GM19324 (cell line): ENCODE measurements around the gene HCFC1.
A peak's percentile ranks its signal among the peaks of the same experiment; 100 is the strongest.

ENCODE experiments used
- ATAC-seq: cut with Tn5 transposase; IDR thresholded peaks from one replicate; pipeline ENCODE4 v1.9.1; 2021; ENCODE audit warnings: mild to moderate bottlenecking, moderate library complexity; ENCODE audit not compliant: unreplicated experiment, low FRiP score

Gene HCFC1

GRCh38 chrX:153971450-153972367 lies at the start of gene HCFC1:
HCFC1 (minus strand) TSS chrX:153971818; CDS start chrX:153970840, 978 bp downstream.
- ATAC-seq: peak; percentile 58

- ATAC-seq: no peak
These were observed 49.6 kb upstream of the HCFC1 start for GRCh38 chrX:154021131-154021611.

- ATAC-seq: no peak
These were observed 49.0 kb upstream of the HCFC1 start for GRCh38 chrX:154020536-154021115.

DNA sequence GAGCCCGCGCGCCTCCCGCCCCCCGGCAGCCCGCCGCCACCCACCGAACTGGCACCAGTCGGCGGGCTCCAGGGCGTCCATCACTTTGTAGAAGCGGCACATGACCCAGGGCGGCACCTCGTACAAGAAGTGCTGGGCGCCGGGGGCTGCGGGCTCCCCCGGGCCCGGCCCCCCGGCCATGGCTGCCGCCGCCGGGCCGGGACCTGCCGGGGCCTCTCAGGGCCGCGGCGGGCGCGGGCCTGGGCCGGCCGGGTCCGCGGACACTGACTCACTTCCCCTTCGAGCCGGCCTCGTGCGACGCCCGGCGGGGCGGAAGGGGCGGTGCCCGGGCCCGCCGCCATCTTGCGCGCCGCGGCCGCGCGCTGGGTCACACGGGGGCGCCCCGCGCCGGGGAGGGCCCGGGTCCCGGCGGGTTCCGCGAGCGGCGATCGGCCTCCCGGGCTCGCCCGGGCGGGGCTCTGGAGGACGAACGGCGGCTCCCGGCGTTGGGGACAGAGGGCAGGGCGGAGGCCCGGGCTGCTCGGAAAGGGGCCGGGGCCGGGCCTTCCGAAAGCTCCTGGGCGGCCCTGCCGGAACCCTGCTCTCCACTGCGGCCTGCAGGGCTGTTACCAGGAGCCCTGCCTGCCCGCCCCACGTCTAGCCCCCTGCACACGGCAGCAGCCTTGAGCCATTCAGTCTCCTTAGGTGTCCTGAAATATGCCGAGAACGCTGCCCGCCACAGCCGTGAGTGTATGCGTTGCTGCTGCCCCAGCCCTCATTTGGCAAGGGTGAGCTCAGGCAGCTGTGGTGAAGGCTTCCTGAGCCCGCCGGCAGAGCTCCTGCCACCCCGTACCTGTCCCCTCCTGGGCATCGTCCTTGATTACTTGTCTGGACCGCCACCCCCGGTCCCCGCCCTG lies 48.3 kb upstream of the HCFC1 start, which contains the start of gene IRAK1:
Gene IRAK1 (minus strand): TSS at position 270 of the 896 bp plus-strand sequence. CDS start 90 bp downstream, at position 180.
- ATAC-seq: peak; percentile 63

DNA sequence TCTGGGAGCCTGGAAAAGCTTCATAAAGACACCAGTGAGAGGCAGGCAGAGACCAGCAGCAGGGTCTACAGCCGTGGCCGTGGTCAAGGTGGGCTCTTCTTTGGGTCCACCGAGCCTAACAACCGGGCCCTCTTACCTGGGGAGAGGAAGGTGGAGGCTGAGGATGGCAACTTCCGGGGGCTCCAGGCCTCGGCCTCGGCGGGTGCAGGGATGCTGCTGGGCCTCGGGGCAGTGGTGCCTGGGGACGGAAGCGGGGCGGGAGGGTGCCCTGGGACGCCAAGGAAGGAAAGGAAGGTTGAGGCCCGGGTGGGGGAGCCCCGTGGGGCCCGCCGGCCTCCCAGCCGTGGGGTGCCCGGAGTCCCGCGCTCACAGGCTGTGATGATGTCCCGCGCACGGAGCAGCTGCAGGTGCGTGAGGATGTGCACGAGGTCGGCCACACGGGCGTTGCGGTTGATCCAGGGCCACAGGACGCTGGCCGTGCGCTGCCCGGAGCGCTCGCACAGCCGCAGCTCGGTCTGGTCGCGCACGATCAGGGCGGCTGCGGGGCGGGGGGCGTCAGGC lies 47.5 kb upstream of the HCFC1 start:
- no peak for ATAC-seq

DNA sequence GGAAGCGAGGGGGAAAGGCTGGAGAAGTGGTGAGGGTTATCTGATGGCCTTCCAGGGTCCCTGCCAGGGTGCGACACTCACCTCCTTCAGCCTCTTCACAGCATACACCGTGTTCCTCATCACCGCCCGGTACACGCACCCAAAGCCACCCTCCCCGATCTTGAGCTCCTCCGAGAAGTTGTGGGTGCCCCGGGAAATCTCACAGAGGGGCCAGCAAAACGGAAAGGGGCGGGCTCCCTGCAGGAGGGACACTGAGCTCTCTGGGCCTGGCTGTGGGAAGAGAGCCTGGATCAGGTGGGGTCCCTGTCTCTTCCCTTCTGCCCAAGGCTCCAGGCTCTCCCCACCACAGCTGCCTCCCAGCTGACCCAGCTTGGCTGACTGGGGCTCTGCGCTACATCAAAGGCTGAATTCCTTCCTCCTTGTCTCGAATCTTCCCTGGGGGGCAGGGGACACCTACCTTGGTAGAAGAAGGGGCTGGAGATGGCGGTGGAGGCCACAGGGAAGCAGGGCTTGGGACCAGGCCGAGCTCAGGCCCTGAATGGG lies 47.0 kb upstream of the HCFC1 start:
- no peak for ATAC-seq

DNA sequence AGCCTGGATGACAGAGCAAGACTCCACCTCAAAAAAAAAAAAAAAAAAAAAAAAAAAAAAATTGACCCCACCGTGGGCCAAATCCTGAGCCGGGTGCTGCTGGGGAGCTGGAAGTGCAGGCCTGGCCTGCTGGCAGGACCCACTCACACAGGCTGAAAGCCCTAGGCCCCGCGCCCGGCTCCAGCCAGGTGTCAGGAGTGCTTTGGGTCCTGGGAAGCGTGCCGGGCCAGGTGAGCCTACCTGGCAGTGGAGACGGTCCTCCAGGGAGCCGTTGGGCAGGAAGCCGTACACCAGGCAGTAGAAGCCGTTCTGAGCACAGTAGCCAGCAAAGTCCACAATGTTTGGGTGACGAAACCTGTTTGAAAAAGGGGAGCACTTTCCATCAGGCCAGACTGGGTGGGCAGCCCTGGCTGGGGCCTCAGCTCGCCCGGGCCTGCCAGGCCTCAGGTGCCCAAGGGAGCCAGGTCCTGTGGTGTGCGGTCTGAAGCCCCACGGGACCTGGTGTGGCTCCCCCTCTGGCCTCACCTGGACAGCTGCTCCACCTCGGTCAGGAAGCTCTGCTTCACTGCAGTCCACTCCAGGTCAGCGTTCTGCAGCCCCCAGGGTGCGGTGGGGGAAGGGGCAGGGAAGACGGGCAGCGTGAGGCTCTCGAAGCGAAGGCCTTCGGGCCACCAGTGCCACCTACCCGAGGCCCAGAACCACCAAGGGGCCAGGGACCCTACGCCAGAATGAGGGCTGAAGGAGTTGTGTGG lies 46.3 kb upstream of the HCFC1 start:
- no peak for ATAC-seq

DNA sequence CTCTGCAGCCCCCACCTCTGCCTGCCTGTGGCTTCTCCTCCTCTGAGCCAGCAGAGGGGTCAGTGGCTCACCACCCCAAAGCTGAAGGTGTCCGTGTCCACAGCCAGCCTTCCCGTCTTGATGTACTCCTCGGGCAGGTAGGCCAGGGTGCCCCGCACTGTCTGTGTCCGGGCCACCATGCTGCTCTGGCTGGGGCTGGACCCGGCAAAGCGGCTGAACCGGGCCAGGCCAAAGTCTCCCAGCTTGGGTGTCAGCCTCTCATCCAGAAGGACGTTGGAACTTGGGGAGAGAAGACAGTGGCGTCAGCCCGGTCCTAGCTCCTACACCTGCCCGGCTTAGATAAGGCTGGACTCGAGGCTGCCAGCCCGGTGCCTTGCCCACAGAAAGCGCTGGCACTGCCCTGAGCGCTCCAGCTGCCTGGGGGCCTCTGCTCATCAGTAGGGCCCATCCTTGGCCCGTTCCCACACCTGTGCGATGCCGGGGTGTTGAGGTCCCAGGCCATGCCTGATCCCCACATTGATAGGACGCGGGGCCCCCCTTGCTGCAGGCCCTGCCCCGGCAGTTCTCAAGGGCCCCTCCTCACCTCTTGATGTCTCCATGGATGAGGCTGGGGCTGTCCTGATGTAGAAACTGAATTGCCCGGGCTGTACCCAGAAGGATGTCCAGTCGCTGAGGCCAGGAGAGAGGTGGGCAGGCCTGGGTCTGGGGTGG lies 44.9 kb upstream of the HCFC1 start:
- no peak for ATAC-seq

GRCh38 chrX:154015581-154016264 lies 44.1 kb upstream of the HCFC1 start:
- no peak for ATAC-seq

GRCh38 chrX:154014429-154015380 lies 43.1 kb upstream of the HCFC1 start:
- ATAC-seq: no peak

- ATAC-seq: no peak
These were observed 42.2 kb upstream of the HCFC1 start for GRCh38 chrX:154013614-154014360.

- ATAC-seq: no peak
These were observed 41.4 kb upstream of the HCFC1 start for GRCh38 chrX:154013001-154013421.

DNA sequence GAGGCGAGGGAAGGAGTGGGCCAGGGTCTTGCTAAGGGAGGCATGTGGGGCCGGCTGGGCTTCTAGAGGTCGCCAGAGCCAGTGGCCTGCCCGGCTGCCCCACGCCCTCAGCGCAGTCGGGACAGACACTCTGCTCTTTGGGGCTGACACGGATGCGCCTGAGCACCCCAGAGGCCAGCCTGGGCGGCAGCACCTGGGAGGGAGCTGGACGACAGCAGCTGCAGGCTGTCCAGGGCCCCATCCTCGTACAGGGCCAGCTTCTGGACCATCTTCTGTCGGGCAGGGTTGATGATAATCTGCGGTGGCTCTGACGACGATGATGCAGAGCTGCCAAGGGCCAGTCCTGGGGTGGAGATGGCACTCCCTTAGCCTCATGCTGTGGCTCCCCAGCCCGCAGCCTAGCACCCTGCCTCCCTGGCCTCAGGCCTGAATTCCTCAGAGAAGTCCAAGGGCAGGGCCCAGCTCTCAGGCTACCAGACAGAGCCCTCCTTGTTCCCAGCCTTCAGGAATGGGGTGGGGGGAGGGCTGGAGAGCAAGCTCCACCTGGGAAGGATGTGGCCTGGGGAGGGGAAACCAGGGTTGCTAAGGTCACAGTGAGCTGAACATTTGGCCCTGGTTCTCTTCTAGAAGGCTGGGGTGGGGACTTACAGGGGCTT lies 40.8 kb upstream of the HCFC1 start:
- ATAC-seq: no peak

GRCh38 chrX:154011376-154012335 lies 40.0 kb upstream of the HCFC1 start:
- no peak for ATAC-seq
